Panc1 (cell line): ENCODE results near the gene CFAP57. TPM values are rescaled to one million over a fixed set of nuclear protein-coding genes. Genes with fewer than 3 reads are reported as not detected.

Experiments
- ATAC-seq: fragments of 200-7000 bp; cut with Tn5 transposase; 2 replicates; pipeline ENCODE4 v1.9.1; 2020; ENCODE audit warnings: mild to moderate bottlenecking, moderate library complexity
- BruUV-seq: library from RNA; stranded (reverse); fragments of 400-500 nt; replicated peaks from 2 replicates; lab custom pipeline; 2021; lab: Mats Ljungman, UMichigan
- CTCF ChIA-PET: fragments of 300-600 bp; sonication (Branson Sonifier 250); formaldehyde crosslinking; loops from one replicate; lab custom pipeline; 2022; ENCODE audit warnings: antibody characterized with exemption; lab: Charles Lee
- POLR2A ChIA-PET: fragments of 300-600 bp; sonication (Branson Sonifier 250); formaldehyde crosslinking; loops from one replicate; lab custom pipeline; 2022; ENCODE audit warnings: antibody characterized with exemption; lab: Charles Lee
- DNase-seq: peaks from one replicate; pipeline ENCODE4 v3.0.0-alpha.2; 2010; ENCODE audit warnings: low read depth, low spot score
- H3K27ac ChIP-seq: 2 replicates; pipeline ENCODE4 v1.5.1; 2011; ENCODE audit warnings: mild to moderate bottlenecking, low read length, inconsistent platforms
- H3K27me3 ChIP-seq: fragments of 200-500 bp; sonication (Bioruptor generic); 2 replicates; pipeline ENCODE4 v1.6.0; 2014; ENCODE audit warnings: low read length, inconsistent platforms; ENCODE audit not compliant: control insufficient read depth, insufficient read depth
- H3K36me3 ChIP-seq: fragments of 200-500 bp; sonication (Bioruptor generic); 2 replicates; pipeline ENCODE4 v1.5.1; 2014; ENCODE audit warnings: inconsistent platforms, mild to moderate bottlenecking, low read length, moderate library complexity; ENCODE audit not compliant: control insufficient read depth, insufficient read depth
- H3K4me1 ChIP-seq: 2 replicates; pipeline ENCODE4 v1.5.1; 2011; ENCODE audit warnings: inconsistent platforms, mild to moderate bottlenecking, low read length, moderate library complexity; ENCODE audit not compliant: control insufficient read depth, insufficient read depth
- H3K4me3 ChIP-seq, 2 experiments: 2 replicates each; pipeline ENCODE4 v1.5.1; 2011 to 2012; ENCODE audit warnings: low read depth in 2 of 2, low read length in 2 of 2, mild to moderate bottlenecking in 2 of 2, inconsistent platforms in 1 of 2, moderate library complexity in 1 of 2
- H3K9me3 ChIP-seq: fragments of 200-500 bp; sonication (Bioruptor generic); 2 replicates; pipeline ENCODE4 v1.5.1; 2014; ENCODE audit warnings: low read depth, mild to moderate bottlenecking, inconsistent platforms, low read length, moderate library complexity; ENCODE audit not compliant: control insufficient read depth, insufficient read depth
- CTCF ChIP-seq: fragments of 450-650 bp; IDR thresholded peaks from 2 replicates; pipeline ENCODE4 v1.5.1; 2017; ENCODE audit warnings: mild to moderate bottlenecking
- POLR2AphosphoS5 ChIP-seq: IDR thresholded peaks from 2 replicates; pipeline ENCODE4 v1.6.1; 2012; ENCODE audit warnings: mild to moderate bottlenecking, low read depth, low read length, moderate library complexity
- REST ChIP-seq, 2 experiments: IDR thresholded peaks; 2 replicates each; pipeline ENCODE4 v1.6.1; 2011 to 2012; ENCODE audit warnings: low read depth in 2 of 2, control low read depth in 1 of 2, low read length in 1 of 2, mild to moderate bottlenecking in 1 of 2, moderate library complexity in 1 of 2; ENCODE audit not compliant: insufficient read depth in 1 of 2
- SIN3A ChIP-seq: IDR thresholded peaks from 2 replicates; pipeline ENCODE4 v1.6.1; 2012; ENCODE audit warnings: low read depth, mild to moderate bottlenecking, low read length, moderate library complexity, borderline replicate concordance; ENCODE audit not compliant: insufficient read depth
- TCF7L2 ChIP-seq: IDR thresholded peaks from 2 replicates; pipeline ENCODE4 v1.6.1; 2011; ENCODE audit warnings: mild to moderate bottlenecking, low read depth, low read length, inconsistent platforms
- in situ Hi-C: cut with HindIII; loops from 2 replicates; pipeline ENCODE4 v1.10.0; 2016; ENCODE audit warnings: low sequenced_read_pairs, low pct_unique_long_range_greater_than_20kb
- intact Hi-C: fragments of 100-400 bp; cut with micrococcal nuclease; formaldehyde crosslinking; loops from one replicate; pipeline ENCODE4 v1.10.0; 2022; ENCODE audit not compliant: unreplicated experiment
- total RNA-seq: library from RNA; stranded (reverse); gene quantifications from one replicate; pipeline ENCODE4 v1.2.1, GENCODE V29; 2021; ENCODE audit not compliant: unreplicated experiment

The CFAP57 gene
- total RNA-seq, 1 experiment from 2014 or later: 0.69 TPM

- no TSS peak for BruUV-seq
- Histone ChIP-seq H3K36me3 (peaks cover 32% of the 10 kb centered on the region), H3K9me3 (no peaks in the 10 kb centered on the region), H3K27ac (no peak overlapping the region), H3K4me1 (peaks cover 6% of the 10 kb centered on the region; the same call in 1 of the 2 replicates), H3K4me3 (no peak overlapping the region), H3K27me3 (no peaks in the 10 kb centered on the region)
- ChIA-PET CTCF (no interaction called here), POLR2A (no interaction called here)
- ATAC-seq (no peak), DNase-seq (no peak)
- in situ Hi-C loops: no loop called here
- intact Hi-C loops: no loop called here
- no peak for TF ChIP-seq POLR2AphosphoS5
- no peak for TF ChIP-seq TCF7L2
- TF ChIP-seq REST (IDR thresholded peaks at IDR 0.05; ENCODE audit: insufficient read depth in 1 of 2, low read depth in 2 of 2, low read length in 1 of 2): no peak
- no peak for TF ChIP-seq CTCF
- TF ChIP-seq SIN3A: no peak
These were observed 6.4 kb upstream of the CFAP57 start for GRCh38 chr1:43165765-43166164.

- H3K4me1 ChIP-seq: peaks cover 10% of the 10 kb centered on the region; the same call in 1 of the 2 replicates
- in situ Hi-C loops (no loop called here), intact Hi-C loops (no loop called here)
- TF ChIP-seq TCF7L2 (no peak), CTCF (no peak), REST (IDR thresholded peaks at IDR 0.05; ENCODE audit: insufficient read depth in 1 of 2, low read depth in 2 of 2, low read length in 1 of 2) (no peak), SIN3A (no peak), POLR2AphosphoS5 (no peak)
- DNase-seq (no peak), ATAC-seq (no peak)
- H3K36me3 ChIP-seq: peaks cover 21% of the 10 kb centered on the region
- peak overlapping the region; percentile 91 to 94 for H3K4me3 ChIP-seq
- H3K27me3 ChIP-seq: no peaks in the 10 kb centered on the region
- H3K9me3 ChIP-seq: no peaks in the 10 kb centered on the region
- TSS peak; percentile 86 for BruUV-seq
- POLR2A ChIA-PET: interaction anchor here (0.6 to 1.2 kb wide), 2 partner anchors 9 to 227 kb away, joined by 3 to 7 read pairs; no protein-coding TSS in a partner anchor
- H3K27ac ChIP-seq: peak overlapping the region; percentile 88
- CTCF ChIA-PET: interaction anchor here (0.7 to 1.2 kb wide), 2 partner anchors 56 to 98 kb away, joined by 3 to 4 read pairs; no protein-coding TSS in a partner anchor
These were observed 736 bp upstream of the CFAP57 start for GRCh38 chr1:43171312-43171875.
